ENCODE results near the gene GPX1.

Gene GPX1

DNA sequence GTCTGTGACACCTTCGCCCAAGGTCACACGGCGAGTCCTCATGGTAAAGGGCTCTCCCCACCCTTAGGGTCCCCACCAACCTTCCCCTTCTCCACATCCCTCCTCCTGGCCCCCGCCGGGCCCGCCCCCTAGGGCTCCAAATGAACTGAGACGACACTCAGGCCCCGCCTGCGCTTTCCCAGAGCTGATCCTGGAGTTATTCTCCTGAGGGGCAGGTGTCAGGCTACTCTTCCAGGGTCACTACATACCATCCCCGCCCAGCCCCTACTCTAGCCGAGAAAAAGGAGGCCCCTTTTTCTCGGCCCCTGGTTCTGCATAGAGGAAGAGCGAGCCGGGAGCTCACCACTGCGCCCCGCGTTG, 18.6 kb downstream of the GPX1 start:
- peaks cover 15% of the 10 kb centered on the region for H3K4me1 ChIP-seq (ENCODE audit: low read length)
- H3K9me2 ChIP-seq (replicated peaks; ENCODE audit: insufficient read depth, low read length): no peaks in the 10 kb centered on the region
- H3K9ac ChIP-seq (ENCODE audit: low read length): peak overlapping the region; percentile 76
- peak overlapping the region; percentile 75 for H3K4me2 ChIP-seq (ENCODE audit: low read depth, low read length)
- no peaks in the 10 kb centered on the region for H3K36me3 ChIP-seq (replicated peaks; ENCODE audit: insufficient read depth, low read length)
- H3K9me3 ChIP-seq (replicated peaks; ENCODE audit: insufficient read depth, low read length): no peaks in the 10 kb centered on the region
- no peak for DNase-seq
- peak overlapping the region; percentile 94 for H2AFZ ChIP-seq (ENCODE audit: low read length)
- H3K27me3 ChIP-seq (replicated peaks; ENCODE audit: insufficient read depth, low read length): no peaks in the 10 kb centered on the region
- no peaks in the 10 kb centered on the region for H4K20me1 ChIP-seq (ENCODE audit: insufficient read depth, low read length)
- H3F3A ChIP-seq (ENCODE audit: insufficient read depth, low read length): peaks cover 23% of the 10 kb centered on the region
- H3K79me2 ChIP-seq (ENCODE audit: low read length): peaks cover 54% of the 10 kb centered on the region
- H3K27ac ChIP-seq (ENCODE audit: low read length): peak overlapping the region; percentile 80; the same call in 1 of the 2 replicates
- TF ChIP-seq EZH2 (optimal IDR thresholded peaks at IDR 0.05; ENCODE audit: low read depth, low read length) (no peak), EZH2phosphoT487 (IDR thresholded peaks at IDR 0.05; ENCODE audit: low read length) (no peak)
- TF ChIP-seq, protein P1, sequence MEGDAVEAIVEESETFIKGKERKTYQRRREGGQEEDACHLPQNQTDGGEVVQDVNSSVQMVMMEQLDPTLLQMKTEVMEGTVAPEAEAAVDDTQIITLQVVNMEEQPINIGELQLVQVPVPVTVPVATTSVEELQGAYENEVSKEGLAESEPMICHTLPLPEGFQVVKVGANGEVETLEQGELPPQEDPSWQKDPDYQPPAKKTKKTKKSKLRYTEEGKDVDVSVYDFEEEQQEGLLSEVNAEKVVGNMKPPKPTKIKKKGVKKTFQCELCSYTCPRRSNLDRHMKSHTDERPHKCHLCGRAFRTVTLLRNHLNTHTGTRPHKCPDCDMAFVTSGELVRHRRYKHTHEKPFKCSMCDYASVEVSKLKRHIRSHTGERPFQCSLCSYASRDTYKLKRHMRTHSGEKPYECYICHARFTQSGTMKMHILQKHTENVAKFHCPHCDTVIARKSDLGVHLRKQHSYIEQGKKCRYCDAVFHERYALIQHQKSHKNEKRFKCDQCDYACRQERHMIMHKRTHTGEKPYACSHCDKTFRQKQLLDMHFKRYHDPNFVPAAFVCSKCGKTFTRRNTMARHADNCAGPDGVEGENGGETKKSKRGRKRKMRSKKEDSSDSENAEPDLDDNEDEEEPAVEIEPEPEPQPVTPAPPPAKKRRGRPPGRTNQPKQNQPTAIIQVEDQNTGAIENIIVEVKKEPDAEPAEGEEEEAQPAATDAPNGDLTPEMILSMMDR (IDR thresholded peaks at IDR 0.05; ENCODE audit: low read length): no peak
- H3K4me3 ChIP-seq (ENCODE audit: low read length): peak overlapping the region; percentile 80

DNA sequence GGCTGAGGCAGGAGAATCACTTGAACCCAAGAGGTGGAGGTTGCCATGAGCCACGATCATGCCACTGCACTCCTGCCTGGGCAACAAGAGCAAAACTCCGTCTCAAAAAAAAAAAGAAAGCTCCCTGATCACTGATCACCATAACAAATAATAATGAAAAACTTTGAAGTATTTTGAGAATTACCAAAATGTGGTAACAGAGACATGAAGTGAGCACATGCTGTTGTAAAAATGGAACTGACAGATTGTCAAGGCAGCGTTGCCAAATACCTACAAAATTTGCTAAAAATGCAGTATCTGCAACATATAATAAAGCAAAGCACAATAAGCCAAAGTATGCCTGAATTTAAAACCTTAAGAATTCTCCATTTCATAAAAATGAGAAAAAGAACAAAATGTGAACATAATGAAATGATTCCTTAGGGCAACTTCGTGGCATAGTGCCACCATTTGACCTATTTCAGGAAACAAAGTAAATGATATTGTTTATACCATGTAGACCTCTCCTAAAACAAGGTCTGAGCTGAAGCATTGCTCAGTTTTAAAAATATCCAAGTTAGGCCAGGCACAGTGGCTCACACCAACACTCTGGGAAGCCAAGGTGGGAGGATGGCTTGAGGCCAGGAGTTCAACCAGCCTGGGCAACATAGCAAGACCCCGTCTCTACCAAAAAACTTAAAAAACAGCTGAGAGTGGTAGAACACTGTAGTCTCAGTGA, 24.1 kb downstream of the GPX1 start:
- Histone ChIP-seq H3K27me3 (replicated peaks; ENCODE audit: insufficient read depth, low read length) (no peaks in the 10 kb centered on the region), H3K4me1 (ENCODE audit: low read length) (no peaks in the 10 kb centered on the region), H3K36me3 (replicated peaks; ENCODE audit: insufficient read depth, low read length) (no peaks in the 10 kb centered on the region), H3K79me2 (ENCODE audit: low read length) (peaks cover 41% of the 10 kb centered on the region), H3K9ac (ENCODE audit: low read length) (no peak overlapping the region), H3K27ac (ENCODE audit: low read length) (no peak overlapping the region), H3F3A (ENCODE audit: insufficient read depth, low read length) (no peaks in the 10 kb centered on the region), H3K9me3 (replicated peaks; ENCODE audit: insufficient read depth, low read length) (no peaks in the 10 kb centered on the region), H2AFZ (ENCODE audit: low read length) (no peak overlapping the region), H3K4me2 (ENCODE audit: low read depth, low read length) (no peak overlapping the region), H3K9me2 (replicated peaks; ENCODE audit: insufficient read depth, low read length) (no peaks in the 10 kb centered on the region), H3K4me3 (ENCODE audit: low read length) (no peak overlapping the region), H4K20me1 (ENCODE audit: insufficient read depth, low read length) (no peaks in the 10 kb centered on the region)
- TF ChIP-seq EZH2 (optimal IDR thresholded peaks at IDR 0.05; ENCODE audit: low read depth, low read length): no peak
- TF ChIP-seq, protein P1 (IDR thresholded peaks at IDR 0.05; ENCODE audit: low read length): no peak
- TF ChIP-seq EZH2phosphoT487 (IDR thresholded peaks at IDR 0.05; ENCODE audit: low read length): no peak
- no peak for DNase-seq

DNA sequence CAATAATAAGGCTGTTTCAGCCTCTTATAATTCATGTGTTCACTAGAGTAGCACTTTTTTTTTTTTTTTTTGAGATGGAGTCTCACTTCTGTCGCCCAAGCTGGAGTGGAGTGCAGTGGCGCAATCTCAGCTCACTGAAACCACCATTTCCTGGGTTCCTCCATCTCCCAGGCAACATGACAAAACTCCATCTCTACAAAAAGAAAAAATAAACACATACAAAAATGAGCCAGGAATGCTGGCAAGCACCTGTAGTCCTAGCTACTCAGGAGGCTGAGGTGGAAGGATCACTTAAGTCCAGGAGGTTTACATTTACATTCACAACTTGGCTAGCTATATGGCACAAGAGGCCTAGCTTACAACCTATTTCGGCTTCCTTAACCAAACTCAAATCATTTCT, 25.1 kb downstream of the GPX1 start:
- H3K36me3 ChIP-seq (replicated peaks; ENCODE audit: insufficient read depth, low read length): no peaks in the 10 kb centered on the region
- no peak overlapping the region for H2AFZ ChIP-seq (ENCODE audit: low read length)
- H3K79me2 ChIP-seq (ENCODE audit: low read length): peaks cover 32% of the 10 kb centered on the region
- DNase-seq: no peak
- H3K9me3 ChIP-seq (replicated peaks; ENCODE audit: insufficient read depth, low read length): no peaks in the 10 kb centered on the region
- TF ChIP-seq, protein P1 (IDR thresholded peaks at IDR 0.05; ENCODE audit: low read length): no peak
- TF ChIP-seq EZH2 (optimal IDR thresholded peaks at IDR 0.05; ENCODE audit: low read depth, low read length) (no peak), EZH2phosphoT487 (IDR thresholded peaks at IDR 0.05; ENCODE audit: low read length) (no peak)
- H3K4me1 ChIP-seq (ENCODE audit: low read length): no peaks in the 10 kb centered on the region
- no peak overlapping the region for H3K4me2 ChIP-seq (ENCODE audit: low read depth, low read length)
- H3K27me3 ChIP-seq (replicated peaks; ENCODE audit: insufficient read depth, low read length): no peaks in the 10 kb centered on the region
- H4K20me1 ChIP-seq (ENCODE audit: insufficient read depth, low read length): no peaks in the 10 kb centered on the region
- no peaks in the 10 kb centered on the region for H3K9me2 ChIP-seq (replicated peaks; ENCODE audit: insufficient read depth, low read length)
- H3K27ac ChIP-seq (ENCODE audit: low read length): no peak overlapping the region
- no peaks in the 10 kb centered on the region for H3F3A ChIP-seq (ENCODE audit: insufficient read depth, low read length)
- H3K4me3 ChIP-seq (ENCODE audit: low read length): no peak overlapping the region
- no peak overlapping the region for H3K9ac ChIP-seq (ENCODE audit: low read length)

Data from MM.1S (cell line).